Measurements from ENCODE around the gene SMIM9.

SMIM9 gene

GRCh38 chrX:154806837-154807501, 27.5 kb downstream of the SMIM9 start:
- H4K8ac ChIP-seq (ENCODE audit: low read depth, low read length), result no peak overlapping the region
- H3K14ac ChIP-seq (ENCODE audit: low read length), result no peak overlapping the region
- no peak overlapping the region for H3K27ac ChIP-seq (ENCODE audit: low read depth, low read length)
- H2BK5ac ChIP-seq (ENCODE audit: low read depth, low read length, poor library complexity), result no peak overlapping the region
- no peak overlapping the region for H3K4me2 ChIP-seq (ENCODE audit: low read length)
- no peaks in the 10 kb centered on the region for H3K36me3 ChIP-seq (ENCODE audit: control insufficient read depth in 1 of 2, insufficient read depth in 2 of 2, low read length in 2 of 2)
- no peak overlapping the region for H4K12ac ChIP-seq (ENCODE audit: low read depth, low read length)
- no peak overlapping the region for H3K18ac ChIP-seq (ENCODE audit: low read length)
- no peak overlapping the region for H2BK12ac ChIP-seq (ENCODE audit: low read length)
- peaks cover 3% of the 10 kb centered on the region for H3K79me2 ChIP-seq (ENCODE audit: control insufficient read depth, insufficient read depth, low read length, poor library complexity)
- WGBS (ENCODE audit: extremely low coverage, insufficient coverage, insufficient read length), result no CpG with 5 or more reads among the region's 5 CpGs
- no peak overlapping the region for H2AFZ ChIP-seq (ENCODE audit: insufficient read depth, low read length, poor library complexity)
- peaks cover under 1 to 3% of the 10 kb centered on the region in 2 experiments for H3K4me1 ChIP-seq (ENCODE audit: control insufficient read depth in 1 of 2, insufficient read depth in 2 of 2, low read length in 2 of 2)
- peaks cover 8% of the 10 kb centered on the region for H3K79me1 ChIP-seq (ENCODE audit: low read length)
- H3K9me3 ChIP-seq (ENCODE audit: insufficient read depth, low read depth, low read length), result no peaks in the 10 kb centered on the region
- H3K4ac ChIP-seq (ENCODE audit: low read depth, low read length), result no peak overlapping the region
- no peak overlapping the region for H3K9ac ChIP-seq (ENCODE audit: low read length)
- H4K91ac ChIP-seq (ENCODE audit: low read depth, low read length), result no peak overlapping the region
- H3K23ac ChIP-seq (ENCODE audit: low read length), result no peak overlapping the region
- no peak for DNase-seq
- H3K4me3 ChIP-seq (ENCODE audit: low read depth, low read length), result no peak overlapping the region
- H2BK120ac ChIP-seq (ENCODE audit: insufficient read depth, low read length, poor library complexity), result no peak overlapping the region
- no peaks in the 10 kb centered on the region for H3K27me3 ChIP-seq (ENCODE audit: insufficient read depth, low read length)
- H2AK5ac ChIP-seq (ENCODE audit: low read length), result no peak overlapping the region

- H3K36me3 ChIP-seq (ENCODE audit: control insufficient read depth in 1 of 2, insufficient read depth in 2 of 2, low read length in 2 of 2), result no peaks in the 10 kb centered on the region
- H4K12ac ChIP-seq (ENCODE audit: low read depth, low read length), result peak overlapping the region; percentile 18
- H3K27me3 ChIP-seq (ENCODE audit: insufficient read depth, low read length), result no peaks in the 10 kb centered on the region
- peak overlapping the region; percentile 64 for H2BK5ac ChIP-seq (ENCODE audit: low read depth, low read length, poor library complexity)
- H2BK120ac ChIP-seq (ENCODE audit: insufficient read depth, low read length, poor library complexity), result no peak overlapping the region
- H3K9ac ChIP-seq (ENCODE audit: low read length), result no peak overlapping the region
- H3K9me3 ChIP-seq (ENCODE audit: insufficient read depth, low read depth, low read length), result no peaks in the 10 kb centered on the region
- no peak overlapping the region for H3K18ac ChIP-seq (ENCODE audit: low read length)
- peak overlapping the region; percentile 29 for H4K8ac ChIP-seq (ENCODE audit: low read depth, low read length)
- peak overlapping the region; percentile 89 for H2BK12ac ChIP-seq (ENCODE audit: low read length)
- no peak overlapping the region for H2AK5ac ChIP-seq (ENCODE audit: low read length)
- H4K91ac ChIP-seq (ENCODE audit: low read depth, low read length), result peak overlapping the region; percentile 65
- peaks cover 2 to 3% of the 10 kb centered on the region in 2 experiments for H3K4me1 ChIP-seq (ENCODE audit: control insufficient read depth in 1 of 2, insufficient read depth in 2 of 2, low read length in 2 of 2)
- H3K4me2 ChIP-seq (ENCODE audit: low read length), result peak overlapping the region; percentile 86
- H3K79me2 ChIP-seq (ENCODE audit: control insufficient read depth, insufficient read depth, low read length, poor library complexity), result peaks cover 3% of the 10 kb centered on the region
- H3K27ac ChIP-seq (ENCODE audit: low read depth, low read length), result peak overlapping the region; percentile 69
- peak overlapping the region; percentile 66 for H3K4me3 ChIP-seq (ENCODE audit: low read depth, low read length)
- H3K4ac ChIP-seq (ENCODE audit: low read depth, low read length), result no peak overlapping the region
- H3K14ac ChIP-seq (ENCODE audit: low read length), result peak overlapping the region; percentile 70
- WGBS (ENCODE audit: extremely low coverage, insufficient coverage, insufficient read length), result no CpG with 5 or more reads among the region's 13 CpGs
- H2AFZ ChIP-seq (ENCODE audit: insufficient read depth, low read length, poor library complexity), result peak overlapping the region; percentile 71
- no peak overlapping the region for H3K23ac ChIP-seq (ENCODE audit: low read length)
- DNase-seq, result peak; percentile 76 to 84
- peaks cover 8% of the 10 kb centered on the region for H3K79me1 ChIP-seq (ENCODE audit: low read length)
These were observed 28.8 kb downstream of the SMIM9 start for GRCh38 chrX:154805696-154806091.

- Histone ChIP-seq H3K79me2 (ENCODE audit: control insufficient read depth, insufficient read depth, low read length, poor library complexity) (peaks cover 3% of the 10 kb centered on the region), H3K27me3 (ENCODE audit: insufficient read depth, low read length) (no peaks in the 10 kb centered on the region), H3K4me1 (ENCODE audit: control insufficient read depth in 1 of 2, insufficient read depth in 2 of 2, low read length in 2 of 2) (peaks cover 2 to 4% of the 10 kb centered on the region in 2 experiments), H3K36me3 (ENCODE audit: control insufficient read depth in 1 of 2, insufficient read depth in 2 of 2, low read length in 2 of 2) (no peaks in the 10 kb centered on the region), H3K23ac (ENCODE audit: low read length) (no peak within 1 kb of the TSS), H2BK120ac (ENCODE audit: insufficient read depth, low read length, poor library complexity) (peak within 1 kb of the TSS; percentile 58), H2AFZ (ENCODE audit: insufficient read depth, low read length, poor library complexity) (peak within 1 kb of the TSS; percentile 75), H2BK5ac (ENCODE audit: low read depth, low read length, poor library complexity) (peak within 1 kb of the TSS; percentile 64), H2BK12ac (ENCODE audit: low read length) (peak within 1 kb of the TSS; percentile 89), H4K91ac (ENCODE audit: low read depth, low read length) (peak within 1 kb of the TSS; percentile 65), H2AK5ac (ENCODE audit: low read length) (no peak within 1 kb of the TSS), H3K4me3 (ENCODE audit: low read depth, low read length) (peak within 1 kb of the TSS; percentile 83), H3K79me1 (ENCODE audit: low read length) (peaks cover 8% of the 10 kb centered on the region), H3K4me2 (ENCODE audit: low read length) (peak within 1 kb of the TSS; percentile 86), H4K12ac (ENCODE audit: low read depth, low read length) (peak within 1 kb of the TSS; percentile 43), H3K4ac (ENCODE audit: low read depth, low read length) (no peak within 1 kb of the TSS), H3K14ac (ENCODE audit: low read length) (peak within 1 kb of the TSS; percentile 70), H3K9me3 (ENCODE audit: insufficient read depth, low read depth, low read length) (no peaks in the 10 kb centered on the region), H3K9ac (ENCODE audit: low read length) (peak within 1 kb of the TSS; percentile 76), H3K18ac (ENCODE audit: low read length) (no peak within 1 kb of the TSS), H3K27ac (ENCODE audit: low read depth, low read length) (peak within 1 kb of the TSS; percentile 84), H4K8ac (ENCODE audit: low read depth, low read length) (peak within 1 kb of the TSS; percentile 61)
- peak; percentile 76 to 82 for DNase-seq
- no CpG with 5 or more reads among the region's 65 CpGs for WGBS (ENCODE audit: extremely low coverage, insufficient coverage, insufficient read length)
These were observed 29.3 kb downstream of the SMIM9 start, which contains the start of gene MPP1 for GRCh38 chrX:154804957-154805695. Gene MPP1 (minus strand): TSS chrX:154805485. CDS start chrX:154805373, 112 bp downstream.

GRCh38 chrX:154804261-154804956, 30.1 kb downstream of the SMIM9 start:
- Histone ChIP-seq H3K79me1 (ENCODE audit: low read length) (peaks cover 8% of the 10 kb centered on the region), H4K12ac (ENCODE audit: low read depth, low read length) (no peak overlapping the region), H3K9me3 (ENCODE audit: insufficient read depth, low read depth, low read length) (no peaks in the 10 kb centered on the region), H3K4ac (ENCODE audit: low read depth, low read length) (no peak overlapping the region), H3K4me1 (ENCODE audit: control insufficient read depth in 1 of 2, insufficient read depth in 2 of 2, low read length in 2 of 2) (peaks cover 2 to 4% of the 10 kb centered on the region in 2 experiments), H3K4me3 (ENCODE audit: low read depth, low read length) (no peak overlapping the region), H4K91ac (ENCODE audit: low read depth, low read length) (peak overlapping the region; percentile 32), H3K18ac (ENCODE audit: low read length) (no peak overlapping the region), H2AK5ac (ENCODE audit: low read length) (no peak overlapping the region), H3K27ac (ENCODE audit: low read depth, low read length) (peak overlapping the region; percentile 84), H2BK120ac (ENCODE audit: insufficient read depth, low read length, poor library complexity) (no peak overlapping the region), H3K9ac (ENCODE audit: low read length) (peak overlapping the region; percentile 76), H4K8ac (ENCODE audit: low read depth, low read length) (no peak overlapping the region), H2AFZ (ENCODE audit: insufficient read depth, low read length, poor library complexity) (no peak overlapping the region), H2BK5ac (ENCODE audit: low read depth, low read length, poor library complexity) (peak overlapping the region; percentile 53), H2BK12ac (ENCODE audit: low read length) (no peak overlapping the region), H3K23ac (ENCODE audit: low read length) (no peak overlapping the region), H3K27me3 (ENCODE audit: insufficient read depth, low read length) (no peaks in the 10 kb centered on the region), H3K4me2 (ENCODE audit: low read length) (peak overlapping the region; percentile 86), H3K79me2 (ENCODE audit: control insufficient read depth, insufficient read depth, low read length, poor library complexity) (peaks cover 3% of the 10 kb centered on the region), H3K36me3 (ENCODE audit: control insufficient read depth in 1 of 2, insufficient read depth in 2 of 2, low read length in 2 of 2) (no peaks in the 10 kb centered on the region), H3K14ac (ENCODE audit: low read length) (no peak overlapping the region)
- WGBS (ENCODE audit: extremely low coverage, insufficient coverage, insufficient read length), result no CpG with 5 or more reads among the region's 7 CpGs
- DNase-seq, result peak; percentile 8 to 52
